Muscle layer of duodenum (tissue), 2 donors: ENCODE measurements around the gene GTPBP8.
"Not testable (repeated sequence)": the region's sequence is repeated elsewhere in the genome, so short reads cannot be mapped to it uniquely, and the experiment has no call there.

ENCODE experiments used
- H3K27ac ChIP-seq: one replicate; pipeline ENCODE4 v1.7.0; 2013; ENCODE audit warnings: mild to moderate bottlenecking, low read length
- H3K27me3 ChIP-seq: one replicate; pipeline ENCODE4 v1.7.0; 2013; ENCODE audit warnings: low read depth, mild to moderate bottlenecking, control low read depth, low read length
- H3K36me3 ChIP-seq, 2 donors: one replicate each; pipeline ENCODE4 v1.7.0; 2013; ENCODE audit warnings: low read length in 2 of 2, control low read depth in 1 of 2, mild to moderate bottlenecking in 1 of 2; ENCODE audit not compliant: insufficient read depth in 2 of 2, control insufficient read depth in 1 of 2
- H3K4me1 ChIP-seq, 2 donors: one replicate each; pipeline ENCODE4 v1.7.0; 2013; ENCODE audit warnings: low read length in 2 of 2, mild to moderate bottlenecking in 2 of 2, control low read depth in 1 of 2, moderate library complexity in 1 of 2; ENCODE audit not compliant: insufficient read depth in 2 of 2, control insufficient read depth in 1 of 2
- H3K4me3 ChIP-seq, 2 donors: one replicate each; pipeline ENCODE4 v1.7.0; 2013; ENCODE audit warnings: low read length in 2 of 2, low read depth in 1 of 2, mild to moderate bottlenecking in 1 of 2
- H3K9me3 ChIP-seq, 2 donors: one replicate each; pipeline ENCODE4 v1.7.0; 2013; ENCODE audit warnings: low read length in 2 of 2, control low read depth in 1 of 2, mild to moderate bottlenecking in 1 of 2; ENCODE audit not compliant: control insufficient read depth in 1 of 2
- donor health status: healthy.

The GTPBP8 gene

GRCh38 chr3:113035387-113035982 is 44.7 kb downstream of the GTPBP8 start:
- H3K4me1 ChIP-seq: no peaks in the 10 kb centered on the region
- no peak overlapping the region for H3K4me3 ChIP-seq
- no peaks in the 10 kb centered on the region for H3K36me3 ChIP-seq
- H3K9me3 ChIP-seq: no peaks in the 10 kb centered on the region
- H3K27me3 ChIP-seq: no peaks in the 10 kb centered on the region
- H3K27ac ChIP-seq: no peak overlapping the region

- no peaks in the 10 kb centered on the region for H3K4me1 ChIP-seq
These were observed 47.5 kb downstream of the GTPBP8 start for GRCh38 chr3:113038328-113038727.

GRCh38 chr3:113039546-113039945 is 48.8 kb downstream of the GTPBP8 start:
- H3K27ac ChIP-seq: no peak overlapping the region
- H3K4me1 ChIP-seq: no peaks in the 10 kb centered on the region
- no peak overlapping the region for H3K4me3 ChIP-seq
- H3K9me3 ChIP-seq: no peaks in the 10 kb centered on the region
- no peaks in the 10 kb centered on the region for H3K27me3 ChIP-seq
- no peaks in the 10 kb centered on the region for H3K36me3 ChIP-seq

More at GRCh38 chr3:113038328-113038727, 47.5 kb downstream of the GTPBP8 start:
- Histone ChIP-seq H3K9me3 (no peaks in the 10 kb centered on the region), H3K4me3 (no peak overlapping the region), H3K27me3 (no peaks in the 10 kb centered on the region), H3K36me3 (no peaks in the 10 kb centered on the region), H3K27ac (no peak overlapping the region)

- H3K36me3 ChIP-seq: no peaks in the 10 kb centered on the region
- H3K4me1 ChIP-seq: no peaks in the 10 kb centered on the region
- no peaks in the 10 kb centered on the region for H3K27me3 ChIP-seq
- H3K27ac ChIP-seq: no peak overlapping the region
- H3K4me3 ChIP-seq: no peak overlapping the region
- no peaks in the 10 kb centered on the region for H3K9me3 ChIP-seq
These were observed 49.4 kb downstream of the GTPBP8 start for GRCh38 chr3:113040231-113040630.

- Histone ChIP-seq H3K4me3 (no peak overlapping the region), H3K27me3 (no peaks in the 10 kb centered on the region), H3K36me3 (no peaks in the 10 kb centered on the region), H3K4me1 (no peaks in the 10 kb centered on the region), H3K27ac (no peak overlapping the region), H3K9me3 (no peaks in the 10 kb centered on the region)
These were observed 52.9 kb downstream of the GTPBP8 start for GRCh38 chr3:113043686-113044085.

GRCh38 chr3:113046186-113046965 is 55.6 kb downstream of the GTPBP8 start:
- H3K27me3 ChIP-seq, H3K36me3 ChIP-seq, H3K27ac ChIP-seq, H3K9me3 ChIP-seq, H3K4me3 ChIP-seq, H3K4me1 ChIP-seq: not testable (repeated sequence)

- no peaks in the 10 kb centered on the region for H3K9me3 ChIP-seq
- peaks cover 4 to 11% of the 10 kb centered on the region in 2 donors for H3K4me1 ChIP-seq
- no peak overlapping the region for H3K4me3 ChIP-seq
- no peak overlapping the region for H3K27ac ChIP-seq
- H3K27me3 ChIP-seq: no peaks in the 10 kb centered on the region
- no peaks in the 10 kb centered on the region for H3K36me3 ChIP-seq
These were observed 60.5 kb downstream of the GTPBP8 start for GRCh38 chr3:113051302-113051711.
